ENCODE results near the gene GADL1.
A peak's percentile ranks its signal among the peaks of the same experiment; 100 is the strongest.

GRCh38 chr3:30756218-30756617, 138.2 kb downstream of the GADL1 start:
- TF ChIP-seq CTCF (tag by site-specific recombination; IDR thresholded peaks at IDR 0.05) = no peak
- TF ChIP-seq ZNF776 (tag by site-specific recombination; IDR thresholded peaks at IDR 0.05; ENCODE audit: borderline replicate concordance) = no peak
- no peak for TF ChIP-seq HOXD13 (CRISPR knock-in tag; IDR thresholded peaks at IDR 0.05; ENCODE audit: borderline replicate concordance)
- TF ChIP-seq HOXA7 (CRISPR knock-in tag; IDR thresholded peaks at IDR 0.05; ENCODE audit: borderline replicate concordance) = no peak
- no peak for TF ChIP-seq ZBTB6 (tag by site-specific recombination; IDR thresholded peaks at IDR 0.05)
- TF ChIP-seq, protein P1, sequence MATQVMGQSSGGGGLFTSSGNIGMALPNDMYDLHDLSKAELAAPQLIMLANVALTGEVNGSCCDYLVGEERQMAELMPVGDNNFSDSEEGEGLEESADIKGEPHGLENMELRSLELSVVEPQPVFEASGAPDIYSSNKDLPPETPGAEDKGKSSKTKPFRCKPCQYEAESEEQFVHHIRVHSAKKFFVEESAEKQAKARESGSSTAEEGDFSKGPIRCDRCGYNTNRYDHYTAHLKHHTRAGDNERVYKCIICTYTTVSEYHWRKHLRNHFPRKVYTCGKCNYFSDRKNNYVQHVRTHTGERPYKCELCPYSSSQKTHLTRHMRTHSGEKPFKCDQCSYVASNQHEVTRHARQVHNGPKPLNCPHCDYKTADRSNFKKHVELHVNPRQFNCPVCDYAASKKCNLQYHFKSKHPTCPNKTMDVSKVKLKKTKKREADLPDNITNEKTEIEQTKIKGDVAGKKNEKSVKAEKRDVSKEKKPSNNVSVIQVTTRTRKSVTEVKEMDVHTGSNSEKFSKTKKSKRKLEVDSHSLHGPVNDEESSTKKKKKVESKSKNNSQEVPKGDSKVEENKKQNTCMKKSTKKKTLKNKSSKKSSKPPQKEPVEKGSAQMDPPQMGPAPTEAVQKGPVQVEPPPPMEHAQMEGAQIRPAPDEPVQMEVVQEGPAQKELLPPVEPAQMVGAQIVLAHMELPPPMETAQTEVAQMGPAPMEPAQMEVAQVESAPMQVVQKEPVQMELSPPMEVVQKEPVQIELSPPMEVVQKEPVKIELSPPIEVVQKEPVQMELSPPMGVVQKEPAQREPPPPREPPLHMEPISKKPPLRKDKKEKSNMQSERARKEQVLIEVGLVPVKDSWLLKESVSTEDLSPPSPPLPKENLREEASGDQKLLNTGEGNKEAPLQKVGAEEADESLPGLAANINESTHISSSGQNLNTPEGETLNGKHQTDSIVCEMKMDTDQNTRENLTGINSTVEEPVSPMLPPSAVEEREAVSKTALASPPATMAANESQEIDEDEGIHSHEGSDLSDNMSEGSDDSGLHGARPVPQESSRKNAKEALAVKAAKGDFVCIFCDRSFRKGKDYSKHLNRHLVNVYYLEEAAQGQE (tag by site-specific recombination; IDR thresholded peaks at IDR 0.05) = no peak
- TF ChIP-seq SCRT2 (tag by site-specific recombination; IDR thresholded peaks at IDR 0.05) = peak; percentile 50
